K562 (cell line): Measurements from ENCODE around the gene MCIDAS. TPM values are rescaled to one million over a fixed set of nuclear protein-coding genes. Genes with fewer than 3 reads are reported as not detected.

Source experiments
- ATAC-seq: fragments of 200-7000 bp; cut with Tn5 transposase; 3 replicates; pipeline ENCODE4 v1.9.1; 2020; ENCODE audit warnings: moderate library complexity
- BruUV-seq: library from RNA; stranded (reverse); fragments of 400-500 nt; replicated peaks from 2 replicates; lab custom pipeline; 2021; lab: Mats Ljungman, UMichigan
- CTCF ChIA-PET: fragments of 300-600 bp; formaldehyde crosslinking; extraction: SDS; loops from one replicate; lab custom pipeline; 2021; ENCODE audit warnings: low intra/inter-chr PET ratio; lab: Yijun Ruan, JAX
- POLR2A ChIA-PET: fragments of 300-600, 350-650 bp; sonication (Branson Sonifier 250); formaldehyde crosslinking; extraction: SDS; loops from one replicate; lab custom pipeline; 2021; ENCODE audit warnings: antibody characterized with exemption, inconsistent platforms; lab: Yijun Ruan, JAX
- DNase-seq, 4 experiments: peaks; one replicate each; pipeline versions ENCODE4 v3.0.0 to v3.0.0-alpha.2; 2011 to 2018; ENCODE audit warnings: low spot score in 3 of 4, mixed read lengths in 3 of 4; ENCODE audit errors: extremely low read depth in 1 of 4
- FAIRE-seq: peaks from 2 replicates; lab custom pipeline; 2011; peaks lifted over from hg19 to GRCh38; lab: Jason Lieb, UNC
- H2AFZ ChIP-seq: 2 replicates; pipeline ENCODE4 v1.6.0; 2011; ENCODE audit warnings: low read depth, low read length, control low read depth, inconsistent platforms
- H3K27ac ChIP-seq: fragments of 200-600 bp; 3 replicates; pipeline ENCODE4 v1.8.0; 2011; ENCODE audit warnings: low read depth, mild to moderate bottlenecking, control low read depth, inconsistent platforms, low read length, moderate library complexity, mixed read lengths; ENCODE audit errors: extremely low read depth
- H3K27me3 ChIP-seq, 2 experiments: fragments of 300-600 bp in 1 of 2; 2 replicates in 1 of 2; 3 replicates in 1 of 2; pipeline versions ENCODE4 v1.6.0 to v1.8.0; 2011; ENCODE audit warnings: inconsistent platforms in 2 of 2, low read length in 2 of 2, mild to moderate bottlenecking in 1 of 2, mixed read lengths in 1 of 2, moderate library complexity in 1 of 2; ENCODE audit not compliant: control insufficient read depth in 2 of 2, insufficient read depth in 2 of 2
- H3K36me3 ChIP-seq: fragments of 300-600 bp; 3 replicates; pipeline ENCODE4 v1.8.0; 2011; ENCODE audit warnings: mild to moderate bottlenecking, low read length, inconsistent platforms; ENCODE audit not compliant: control insufficient read depth, insufficient read depth
- H3K4me1 ChIP-seq, 2 experiments: fragments of 200-600 bp in 1 of 2; replicated peaks in 1 of 2; 2 replicates in 1 of 2; 3 replicates in 1 of 2; pipeline versions ENCODE4 v1.5.1 to v1.8.0; 2011; ENCODE audit warnings: inconsistent platforms in 2 of 2, low read length in 2 of 2, mild to moderate bottlenecking in 1 of 2, mixed read lengths in 1 of 2, moderate library complexity in 1 of 2; ENCODE audit not compliant: control insufficient read depth in 2 of 2, insufficient read depth in 2 of 2
- H3K4me2 ChIP-seq: 2 replicates; pipeline ENCODE4 v1.6.1; 2011; ENCODE audit warnings: low read length, control low read depth, inconsistent platforms, mixed read lengths; ENCODE audit not compliant: insufficient read depth
- H3K4me3 ChIP-seq: fragments of 200-600 bp; sonication (generic), shearing (Covaris generic); 2 replicates; pipeline ENCODE4 v1.5.1; 2016; ENCODE audit warnings: control low read depth, inconsistent platforms
- H3K79me2 ChIP-seq: fragments of 200-600 bp; 3 replicates; pipeline ENCODE4 v1.8.0; 2011; ENCODE audit warnings: low read length, inconsistent platforms; ENCODE audit not compliant: control insufficient read depth, insufficient read depth
- H3K9ac ChIP-seq, 2 experiments: 2 replicates each; pipeline versions ENCODE4 v1.6.0 to v1.6.1; 2011; ENCODE audit warnings: low read depth in 2 of 2, low read length in 2 of 2, control low read depth in 1 of 2, inconsistent platforms in 1 of 2, mild to moderate bottlenecking in 1 of 2, mixed read lengths in 1 of 2; ENCODE audit not compliant: insufficient read depth in 1 of 2
- H3K9me1 ChIP-seq: one replicate; pipeline ENCODE4 v1.6.0; 2011; ENCODE audit warnings: inconsistent platforms, mild to moderate bottlenecking, low read length, moderate library complexity; ENCODE audit not compliant: control insufficient read depth, insufficient read depth
- H3K9me3 ChIP-seq: replicated peaks from 2 replicates; pipeline ENCODE4 v1.5.1; 2011; ENCODE audit warnings: low read depth, low read length, inconsistent platforms; ENCODE audit not compliant: control insufficient read depth, insufficient read depth
- H4K20me1 ChIP-seq: replicated peaks from 2 replicates; pipeline ENCODE4 v1.6.1; 2011; ENCODE audit warnings: low read length, inconsistent platforms, mixed read lengths; ENCODE audit not compliant: control insufficient read depth, insufficient read depth
- ASH1L ChIP-seq: fragments of 450-650 bp; IDR thresholded peaks from 2 replicates; pipeline ENCODE4 v1.6.1; 2018; ENCODE audit warnings: borderline replicate concordance, mild to moderate bottlenecking, low read depth; ENCODE audit not compliant: partially characterized antibody
- C11orf30 ChIP-seq: fragments of 450-650 bp; IDR thresholded peaks from 2 replicates; pipeline ENCODE4 v1.6.1; 2016; ENCODE audit warnings: low read depth, mild to moderate bottlenecking
- CBFA2T3 ChIP-seq: fragments of 450-650 bp; IDR thresholded peaks from 2 replicates; pipeline ENCODE4 v1.6.1; 2017
- CBFB ChIP-seq: sonication (generic); formaldehyde crosslinking; IDR thresholded peaks from 2 replicates; pipeline ENCODE4 v1.4.0; 2020; ENCODE audit warnings: mild to moderate bottlenecking, missing genetic modification reagents
- KDM4B ChIP-seq, 2 experiments: fragments of 450-650 bp in 1 of 2; sonication (generic) in 1 of 2; IDR thresholded peaks; 2 replicates each; pipeline ENCODE4 v1.6.1; 2016 to 2017; ENCODE audit warnings: borderline replicate concordance in 2 of 2, antibody characterized with exemption in 1 of 2, low read depth in 1 of 2, mild to moderate bottlenecking in 1 of 2
- POLR2AphosphoS5 ChIP-seq: IDR thresholded peaks from 2 replicates; pipeline ENCODE4 v1.6.1; 2011; ENCODE audit warnings: mild to moderate bottlenecking, low read depth, low read length, moderate library complexity; ENCODE audit not compliant: control insufficient read depth, insufficient read depth
- POLR2G ChIP-seq: fragments of 200-400 bp; formaldehyde crosslinking; IDR thresholded peaks from 2 replicates; pipeline ENCODE4 v1.6.1; 2017; ENCODE audit warnings: low read depth, mild to moderate bottlenecking, antibody characterized with exemption, low read length, moderate library complexity
- SRF ChIP-seq, 2 experiments: fragments of 250-450, 450-650 bp in 1 of 2; sonication (Bioruptor Pico) in 1 of 2; sonication (generic) in 1 of 2; formaldehyde crosslinking; IDR thresholded peaks; 2 replicates each; pipeline versions ENCODE4 v1.5.0 to v1.5.1; 2020 to 2022; ENCODE audit warnings: mild to moderate bottlenecking in 1 of 2, missing genetic modification reagents in 1 of 2
- ZNF311 ChIP-seq: fragments of 250-450 bp; sonication (Bioruptor Pico); IDR thresholded peaks from 2 replicates; pipeline ENCODE4 v1.4.0; 2020; ENCODE audit warnings: mild to moderate bottlenecking, moderate library complexity
- ZNF316 ChIP-seq: fragments of 450-650 bp; IDR thresholded peaks from 2 replicates; pipeline ENCODE4 v1.6.1; 2016
- ZNF644 ChIP-seq: fragments of 200-800 bp; sonication (Bioruptor generic); IDR thresholded peaks from 2 replicates; pipeline ENCODE4 v1.6.1; 2016; ENCODE audit warnings: low read depth, missing genetic modification characterization, missing compliant biosample characterization
- WGBS: fragments of 100-300 bp; shearing (Covaris generic); methylation state at CpG from one replicate; pipeline ENCODE4 v1.1.6; 2016; ENCODE audit warnings: low coverage, mixed read lengths; ENCODE audit not compliant: insufficient coverage; ENCODE audit errors: missing lambda C conversion rate; 5-methylcytosine and 5-hydroxymethylcytosine counted together
- in situ Hi-C: fragments of 300-500 bp; cut with MboI; formaldehyde crosslinking; loops from 4 replicates; pipeline ENCODE4 v1.15.0; 2018; ENCODE audit warnings: inconsistent platforms, mixed read lengths
- intact Hi-C: fragments of 100-400 bp; cut with micrococcal nuclease; formaldehyde crosslinking; loops from 2 replicates; pipeline ENCODE4 v1.14.2; 2022
- polyA plus RNA-seq, 8 experiments: library from polyadenylated mRNA; depleted of rRNA in 4 of 8; stranded (reverse) in 5 of 8; unstranded in 3 of 8; fragments of >200 nt; fragmentation: Nextera tagmentation in 2 of 8; fragmentation: Illumina TruSeq in 1 of 8; extraction: Ambion mirVana in 2 of 8; extraction: Trizol in 1 of 8; gene quantifications; 2 replicates each; pipeline versions ENCODE4 v1.2.1 to v1.2.3, GENCODE V29; 2011 to 2014; ENCODE audit warnings: inconsistent platforms in 1 of 8, missing spikeins in 1 of 8
- total RNA-seq, 7 experiments: library from RNA; depleted of rRNA in 6 of 7; stranded (reverse); fragments of >200 nt in 6 of 7; fragmentation: Illumina TruSeq in 2 of 7; extraction: Trizol in 2 of 7; gene quantifications; 2 replicates each; pipeline versions ENCODE4 v1.2.1 to v1.2.3, GENCODE V29; 2011 to 2021; ENCODE audit warnings: low replicate concordance in 1 of 7

The MCIDAS gene
- total and polyA plus RNA-seq, 9 of the 15 experiments (the other 6 are each of a cell fraction or from before 2014, with no cell fraction given), result 0.07 to 1.5 (median 0.69) TPM

DNA sequence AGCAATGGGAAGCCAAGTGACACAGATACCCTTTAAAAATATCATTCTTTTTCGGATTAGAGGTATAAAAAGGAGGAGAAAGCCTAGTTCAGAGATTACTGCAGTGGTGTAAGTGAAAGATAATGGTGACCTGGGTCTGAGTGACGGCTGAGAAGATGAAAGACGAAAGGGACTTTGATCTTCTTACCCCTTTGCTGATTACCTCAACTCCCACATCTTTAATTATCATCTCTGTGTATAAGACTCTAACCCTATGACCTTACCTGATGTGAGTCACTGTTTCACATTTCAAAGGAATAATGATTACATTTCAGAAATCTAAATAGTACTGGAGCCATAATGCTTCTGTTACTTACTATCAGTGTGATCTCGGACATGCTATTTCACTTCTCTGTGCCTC is 27.7 kb upstream of the MCIDAS start (continued):
- TF ChIP-seq ZNF311 (CRISPR knock-in tag) (no peak), SRF (CRISPR knock-in tag; IDR thresholded peaks at IDR 0.05) (no peak), CBFB (CRISPR knock-in tag) (no peak), POLR2G (no peak), CBFA2T3 (no peak), ZNF644 (tag) (no peak), POLR2AphosphoS5 (no peak)

DNA sequence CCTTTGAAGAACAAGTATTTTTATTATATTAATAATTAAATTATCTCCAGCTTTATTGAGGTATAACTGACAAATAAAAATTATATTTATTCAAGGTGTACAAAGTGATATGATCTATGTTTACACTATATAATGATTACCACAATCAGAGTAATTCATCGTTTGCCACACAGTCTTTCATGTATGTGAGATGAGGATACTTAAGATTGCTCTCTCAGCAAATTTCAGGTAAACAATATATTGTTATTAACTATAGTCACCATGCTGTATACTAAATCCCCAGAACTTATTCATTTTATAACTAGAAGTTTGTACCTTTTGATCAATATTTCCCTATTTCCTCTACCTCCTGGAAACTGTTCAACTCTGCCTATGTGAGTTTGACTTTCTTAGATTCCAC is 22.9 kb upstream of the MCIDAS start:
- no peak overlapping the region for H2AFZ ChIP-seq
- no peaks in the 10 kb centered on the region for H3K9me1 ChIP-seq
- FAIRE-seq (no peak), ATAC-seq (no peak), DNase-seq (no peak)
- peaks cover 5% of the 10 kb centered on the region; the same call in 1 of the 2 replicates for H3K9me3 ChIP-seq
- H3K79me2 ChIP-seq, result no peaks in the 10 kb centered on the region
- H3K27me3 ChIP-seq, result no peaks in the 10 kb centered on the region
- no TSS peak for BruUV-seq
- no peak overlapping the region for H3K27ac ChIP-seq
- POLR2A ChIA-PET, result interaction anchor here (0.6 kb wide), 1 partner anchor 1758 kb away, joined by 4 read pairs; no protein-coding TSS in a partner anchor
- no peak for TF ChIP-seq ASH1L
- TF ChIP-seq ZNF316, result peak; percentile 58
- no peak for TF ChIP-seq KDM4B (IDR thresholded peaks at IDR 0.05; ENCODE audit: borderline replicate concordance in 2 of 2, low read depth in 1 of 2)
- TF ChIP-seq C11orf30, result peak; percentile 44
- in situ Hi-C loops, result no loop called here
- no peak overlapping the region for H3K9ac ChIP-seq
- CTCF ChIA-PET, result no interaction called here
- WGBS, result 0% methylated on average over 1 of the region's 1 CpG
- H4K20me1 ChIP-seq, result no peaks in the 10 kb centered on the region; the same call in 1 of the 2 replicates
- no peaks in the 10 kb centered on the region for H3K4me1 ChIP-seq
- intact Hi-C loops, result no loop called here
- H3K4me3 ChIP-seq, result no peak overlapping the region
- H3K36me3 ChIP-seq, result peaks cover 2% of the 10 kb centered on the region; the same call in 1 of the 3 replicates
- no peak overlapping the region for H3K4me2 ChIP-seq
